HepG2 (cell line): Measurements from ENCODE around the gene MMP17. TPM values are rescaled to one million over a fixed set of nuclear protein-coding genes. Genes with fewer than 3 reads are reported as not detected.
A peak's percentile ranks its signal among the peaks of the same experiment; 100 is the strongest.

Source experiments
- ATAC-seq: fragments of 200-7000 bp; cut with Tn5 transposase; 3 replicates; pipeline ENCODE4 v1.9.1; 2020; ENCODE audit warnings: mild to moderate bottlenecking, moderate library complexity
- BruUV-seq: library from RNA; stranded (reverse); fragments of 400-500 nt; replicated peaks from 2 replicates; lab custom pipeline; 2021; lab: Mats Ljungman, UMichigan
- CTCF ChIA-PET: fragments of 300-600 bp; formaldehyde crosslinking; extraction: SDS; loops from one replicate; lab custom pipeline; 2021; ENCODE audit warnings: low total read pairs, inconsistent platforms, low intra/inter-chr PET ratio; lab: Yijun Ruan, JAX
- POLR2A ChIA-PET: fragments of 350-600 bp; sonication (Branson Sonifier 250); formaldehyde crosslinking; loops from one replicate; lab custom pipeline; 2020; ENCODE audit warnings: antibody characterized with exemption, inconsistent platforms; lab: Yijun Ruan, JAX
- DNase-seq: peaks from one replicate; pipeline ENCODE4 v3.0.0-alpha.2; 2015; ENCODE audit warnings: low spot score
- FAIRE-seq: peaks from 3 replicates; lab custom pipeline; 2011; peaks lifted over from hg19 to GRCh38; lab: Jason Lieb, UNC
- H2AFZ ChIP-seq: one replicate; pipeline ENCODE4 v1.6.1; 2011; ENCODE audit warnings: low read length, inconsistent platforms
- H3K27ac ChIP-seq: fragments of 300-600 bp; 3 replicates; pipeline ENCODE4 v1.8.0; 2011; ENCODE audit warnings: mixed run types, mild to moderate bottlenecking, mixed read lengths, low read length, inconsistent platforms; ENCODE audit not compliant: insufficient read depth; ENCODE audit errors: extremely low read length
- H3K27me3 ChIP-seq, 2 experiments: fragments of 200-600 bp in 1 of 2; 2 replicates in 1 of 2; 3 replicates in 1 of 2; pipeline versions ENCODE4 v1.6.0 to v1.8.0; 2011; ENCODE audit warnings: low read length in 2 of 2, mild to moderate bottlenecking in 2 of 2, moderate library complexity in 2 of 2, inconsistent platforms in 1 of 2; ENCODE audit not compliant: insufficient read depth in 2 of 2, control insufficient read depth in 1 of 2
- H3K36me3 ChIP-seq, 2 experiments: fragments of 200-600 bp in 1 of 2; replicated peaks in 1 of 2; 2 replicates in 1 of 2; 3 replicates in 1 of 2; pipeline versions ENCODE4 v1.5.1 to v1.8.0; 2011; ENCODE audit warnings: low read length in 2 of 2, inconsistent platforms in 1 of 2; ENCODE audit not compliant: insufficient read depth in 2 of 2, control insufficient read depth in 1 of 2
- H3K4me1 ChIP-seq: 2 replicates; pipeline ENCODE4 v1.5.1; 2012; ENCODE audit warnings: low read length, inconsistent platforms; ENCODE audit not compliant: insufficient read depth
- H3K4me2 ChIP-seq: 2 replicates; pipeline ENCODE4 v1.6.0; 2011; ENCODE audit warnings: low read depth, low read length, inconsistent platforms
- H3K4me3 ChIP-seq, 3 experiments: fragments of 200-600 bp in 1 of 3; sonication (generic), shearing (Covaris generic) in 1 of 3; replicated peaks in 1 of 3; 2 replicates each; pipeline ENCODE4 v1.5.1; 2011 to 2016; ENCODE audit warnings: low read length in 3 of 3, inconsistent platforms in 2 of 3, low read depth in 2 of 3, mild to moderate bottlenecking in 2 of 3, control low read depth in 1 of 3, mixed read lengths in 1 of 3; ENCODE audit not compliant: insufficient read depth in 1 of 3
- H3K79me2 ChIP-seq: one replicate; pipeline ENCODE4 v1.6.1; 2011; ENCODE audit warnings: low read length, inconsistent platforms; ENCODE audit not compliant: insufficient read depth
- H3K9ac ChIP-seq: 2 replicates; pipeline ENCODE4 v1.6.0; 2011; ENCODE audit warnings: mild to moderate bottlenecking, low read depth, low read length, inconsistent platforms; ENCODE audit not compliant: insufficient read depth
- H3K9me3 ChIP-seq: 2 replicates; pipeline ENCODE4 v1.5.1; 2012; ENCODE audit warnings: mild to moderate bottlenecking, low read length
- H4K20me1 ChIP-seq: 2 replicates; pipeline ENCODE4 v1.6.0; 2011; ENCODE audit warnings: inconsistent platforms, mild to moderate bottlenecking, low read length, moderate library complexity; ENCODE audit not compliant: insufficient read depth
- AHDC1 ChIP-seq: sonication (generic); formaldehyde crosslinking; IDR thresholded peaks from 2 replicates; pipeline ENCODE4 v1.5.1; 2020; ENCODE audit warnings: mild to moderate bottlenecking, missing genetic modification reagents, borderline replicate concordance
- HDAC1 ChIP-seq: sonication (generic); formaldehyde crosslinking; IDR thresholded peaks from 2 replicates; pipeline ENCODE4 v1.5.1; 2020; ENCODE audit warnings: mild to moderate bottlenecking, missing genetic modification reagents
- HNRNPL ChIP-seq: fragments of 200-400 bp; formaldehyde crosslinking; IDR thresholded peaks from 2 replicates; pipeline ENCODE4 v1.6.1; 2017; ENCODE audit warnings: mild to moderate bottlenecking, low read depth, low read length
- WGBS: methylation state at CpG from one replicate; pipeline ENCODE4 v1.1.6; 2017; ENCODE audit warnings: low lambda C conversion rate; 5-methylcytosine and 5-hydroxymethylcytosine counted together
- in situ Hi-C: cut with HindIII; loops from 2 replicates; pipeline ENCODE4 v1.10.0; 2017; ENCODE audit warnings: low pct_unique_long_range_greater_than_20kb; ENCODE audit not compliant: extremely low pct_ligation_motif_present
- intact Hi-C: fragments of 100-400 bp; cut with micrococcal nuclease; formaldehyde crosslinking; loops from one replicate; pipeline ENCODE4 v1.10.0; 2022; ENCODE audit not compliant: unreplicated experiment
- polyA plus RNA-seq, 8 experiments: library from polyadenylated mRNA; depleted of rRNA in 3 of 8; stranded (reverse) in 7 of 8; unstranded in 1 of 8; fragments of >200 nt; fragmentation: Illumina TruSeq in 4 of 8; extraction: Trizol in 4 of 8; gene quantifications; 2 replicates each; pipeline versions ENCODE4 v1.2.1 to v1.2.3, GENCODE V29; 2011 to 2016; ENCODE audit warnings: low read depth in 4 of 8, missing spikeins in 1 of 8, mixed read lengths in 1 of 8; ENCODE audit not compliant: insufficient read depth in 1 of 8
- total RNA-seq, 5 experiments: library from RNA; depleted of rRNA; stranded (reverse); fragments of >200 nt; fragmentation: Illumina TruSeq; extraction: Trizol; gene quantifications; 2 replicates each; pipeline ENCODE4 v1.2.3, GENCODE V29; 2016; ENCODE audit warnings: low read depth in 1 of 5
- TF ChIP-seq, protein P1 (sequence below): IDR thresholded peaks from 2 replicates; pipeline ENCODE4 v1.6.1; 2018; ENCODE audit warnings: missing genetic modification reagents

MMP17 gene
- total and polyA plus RNA-seq, 2 of the 13 experiments (the other 11 are each of a cell fraction or from before 2014, with no cell fraction given), result 0.55 to 0.80 TPM

DNA sequence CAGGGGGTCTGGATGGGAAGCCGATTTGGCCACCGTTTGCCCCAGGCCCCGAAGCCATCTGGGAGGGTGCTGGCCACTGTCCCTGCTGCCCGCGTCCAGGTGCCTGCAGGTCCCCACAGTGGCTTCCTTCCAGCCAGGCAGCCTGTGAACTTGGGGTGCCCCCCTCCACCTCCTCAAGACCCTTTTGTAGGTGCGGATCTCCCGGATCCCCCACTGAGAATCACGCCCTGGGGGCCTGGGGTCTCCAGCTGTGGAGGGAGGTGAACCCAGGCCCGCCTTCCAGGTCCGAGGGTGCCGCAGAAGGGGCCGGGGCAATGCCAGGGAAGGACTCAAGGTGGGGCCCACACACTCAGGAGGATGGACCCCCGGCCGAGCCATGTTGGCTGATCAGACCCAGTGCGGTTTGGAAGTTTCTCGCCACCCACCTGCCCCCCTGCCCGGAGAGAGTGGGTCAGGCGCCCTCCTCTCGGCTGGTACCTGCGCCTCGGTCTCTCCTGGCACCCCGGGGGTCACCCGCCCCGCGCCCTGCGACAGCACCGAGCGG lies 1.7 kb downstream of the MMP17 start:
- in situ Hi-C loops, result loop anchor here (10.0 to 25.0 kb wide), 2 partner anchors 215 to 718 kb away; no protein-coding TSS in a partner anchor
- no TSS peak for BruUV-seq
- H3K27ac ChIP-seq, result no peak overlapping the region
- ATAC-seq (peak; percentile 19), DNase-seq (no peak), FAIRE-seq (no peak)
- ChIA-PET POLR2A (no interaction called here), CTCF (no interaction called here)
- H3K79me2 ChIP-seq, result no peaks in the 10 kb centered on the region
- H3K36me3 ChIP-seq, result no peaks in the 10 kb centered on the region
- H2AFZ ChIP-seq, result no peak overlapping the region
- H3K9ac ChIP-seq, result 0 out of 2 replicates have a peak overlapping the region, but pooled peaks have one; percentile 10
- H3K4me3 ChIP-seq, result peak overlapping the region; percentile 54 to 73 (median 58)
- WGBS, result 80% methylated on average over 1 of the region's 28 CpGs
- peak overlapping the region; percentile 84 for H3K4me2 ChIP-seq
- intact Hi-C loops, result loop anchor here (10.0 kb wide), 4 partner anchors 65 to 725 kb away; partner anchors contain the start of genes PUS1 and ULK1
- no peaks in the 10 kb centered on the region for H4K20me1 ChIP-seq
- H3K4me1 ChIP-seq, result peaks cover 59% of the 10 kb centered on the region
- TF ChIP-seq HDAC1 (CRISPR knock-in tag) (0 out of 2 replicates have a peak, but pooled peaks have one; percentile 0), HNRNPL (peak; percentile 43; the same call in 1 of the 2 replicates), AHDC1 (CRISPR knock-in tag) (no peak)
- TF ChIP-seq, protein P1, sequence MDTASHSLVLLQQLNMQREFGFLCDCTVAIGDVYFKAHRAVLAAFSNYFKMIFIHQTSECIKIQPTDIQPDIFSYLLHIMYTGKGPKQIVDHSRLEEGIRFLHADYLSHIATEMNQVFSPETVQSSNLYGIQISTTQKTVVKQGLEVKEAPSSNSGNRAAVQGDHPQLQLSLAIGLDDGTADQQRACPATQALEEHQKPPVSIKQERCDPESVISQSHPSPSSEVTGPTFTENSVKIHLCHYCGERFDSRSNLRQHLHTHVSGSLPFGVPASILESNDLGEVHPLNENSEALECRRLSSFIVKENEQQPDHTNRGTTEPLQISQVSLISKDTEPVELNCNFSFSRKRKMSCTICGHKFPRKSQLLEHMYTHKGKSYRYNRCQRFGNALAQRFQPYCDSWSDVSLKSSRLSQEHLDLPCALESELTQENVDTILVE, result no peak
- H3K27me3 ChIP-seq, result peaks cover 9 to 56% of the 10 kb centered on the region in 2 experiments; a peak in 4 of 5 replicates
- H3K9me3 ChIP-seq, result no peaks in the 10 kb centered on the region
